Dendritic cell treated with granulocyte-macrophage colony-stimulating factor and Interleukin-4, amounts not matched to agents 40 ng/mL and 50 ng/mL, for 4 days (primary cell): ENCODE results near the gene KIF18A.

Experiments used
- H3K27ac Mint-ChIP-seq: one replicate; pipeline ENCODE4 v1.8.0; 2022; ENCODE audit warnings: mild to moderate bottlenecking, mixed read lengths
- H3K27me3 Mint-ChIP-seq: one replicate; pipeline ENCODE4 v1.8.0; 2022; ENCODE audit warnings: mild to moderate bottlenecking, mixed read lengths
- H3K36me3 Mint-ChIP-seq: one replicate; pipeline ENCODE4 v1.8.0; 2022; ENCODE audit warnings: low read depth, mixed read lengths
- H3K4me1 Mint-ChIP-seq: one replicate; pipeline ENCODE4 v1.8.0; 2022; ENCODE audit warnings: low read depth, mixed read lengths
- H3K4me3 Mint-ChIP-seq: one replicate; pipeline ENCODE4 v1.8.0; 2022; ENCODE audit warnings: mild to moderate bottlenecking, moderate library complexity, mixed read lengths
- H3K9me3 Mint-ChIP-seq: one replicate; pipeline ENCODE4 v1.8.0; 2022; ENCODE audit warnings: mixed read lengths
- intact Hi-C: fragments of 100-400 bp; cut with micrococcal nuclease; formaldehyde crosslinking; loops from one replicate; pipeline ENCODE4 v1.15.0; 2022

Gene KIF18A

GRCh38 chr11:28049338-28050216, 58.4 kb downstream of the KIF18A start:
- Mint-ChIP-seq H3K9me3 (no peaks in the 10 kb centered on the region), H3K4me3 (no peak overlapping the region)
- intact Hi-C loops, result no loop called here

GRCh38 chr11:28048812-28049211, 59.1 kb downstream of the KIF18A start:
- Mint-ChIP-seq H3K27me3 (no peaks in the 10 kb centered on the region), H3K9me3 (no peaks in the 10 kb centered on the region), H3K4me1 (no peaks in the 10 kb centered on the region), H3K36me3 (no peaks in the 10 kb centered on the region), H3K27ac (no peak overlapping the region), H3K4me3 (no peak overlapping the region)
- intact Hi-C loops, result no loop called here

More at GRCh38 chr11:28049338-28050216, 58.4 kb downstream of the KIF18A start:
- Mint-ChIP-seq H3K27ac (no peak overlapping the region), H3K4me1 (no peaks in the 10 kb centered on the region), H3K36me3 (no peaks in the 10 kb centered on the region), H3K27me3 (no peaks in the 10 kb centered on the region)

- Mint-ChIP-seq H3K4me1 (no peaks in the 10 kb centered on the region), H3K9me3 (no peaks in the 10 kb centered on the region), H3K36me3 (no peaks in the 10 kb centered on the region), H3K27me3 (no peaks in the 10 kb centered on the region), H3K27ac (no peak overlapping the region), H3K4me3 (no peak overlapping the region)
- intact Hi-C loops, result no loop called here
Observed at GRCh38 chr11:28043930-28044709, 63.8 kb downstream of the KIF18A start.

GRCh38 chr11:28040384-28040783, 67.6 kb downstream of the KIF18A start:
- Mint-ChIP-seq H3K9me3 (no peaks in the 10 kb centered on the region), H3K4me3 (no peak overlapping the region), H3K27me3 (no peaks in the 10 kb centered on the region), H3K27ac (no peak overlapping the region), H3K36me3 (peaks cover 5% of the 10 kb centered on the region), H3K4me1 (no peaks in the 10 kb centered on the region)
- intact Hi-C loops, result no loop called here

- intact Hi-C loops, result no loop called here
- peaks cover 6% of the 10 kb centered on the region for H3K36me3 Mint-ChIP-seq
Observed at GRCh38 chr11:28038775-28039174, 69.2 kb downstream of the KIF18A start.

GRCh38 chr11:28026634-28027290, 81.2 kb downstream of the KIF18A start:
- no peak overlapping the region for H3K4me3 Mint-ChIP-seq
- H3K4me1 Mint-ChIP-seq, result no peaks in the 10 kb centered on the region
- no peaks in the 10 kb centered on the region for H3K27me3 Mint-ChIP-seq
- H3K36me3 Mint-ChIP-seq, result peaks cover 18% of the 10 kb centered on the region
- intact Hi-C loops, result no loop called here
- H3K27ac Mint-ChIP-seq, result no peak overlapping the region
- no peaks in the 10 kb centered on the region for H3K9me3 Mint-ChIP-seq

More at GRCh38 chr11:28038775-28039174, 69.2 kb downstream of the KIF18A start:
- Mint-ChIP-seq H3K27ac (no peak overlapping the region), H3K4me1 (no peaks in the 10 kb centered on the region), H3K27me3 (no peaks in the 10 kb centered on the region), H3K4me3 (no peak overlapping the region), H3K9me3 (no peaks in the 10 kb centered on the region)

- intact Hi-C loops, result no loop called here
- no peaks in the 10 kb centered on the region for H3K36me3 Mint-ChIP-seq
- H3K4me1 Mint-ChIP-seq, result no peaks in the 10 kb centered on the region
- H3K4me3 Mint-ChIP-seq, result no peak overlapping the region
- H3K27me3 Mint-ChIP-seq, result no peaks in the 10 kb centered on the region
- H3K27ac Mint-ChIP-seq, result no peak overlapping the region
- H3K9me3 Mint-ChIP-seq, result no peaks in the 10 kb centered on the region
Observed at GRCh38 chr11:28017816-28018215, 90.1 kb downstream of the KIF18A start.

GRCh38 chr11:28011813-28012212, 96.1 kb downstream of the KIF18A start:
- intact Hi-C loops, result no loop called here
- H3K4me1 Mint-ChIP-seq, result no peaks in the 10 kb centered on the region
- no peaks in the 10 kb centered on the region for H3K36me3 Mint-ChIP-seq
- H3K27ac Mint-ChIP-seq, result no peak overlapping the region
- H3K27me3 Mint-ChIP-seq, result no peaks in the 10 kb centered on the region
- no peaks in the 10 kb centered on the region for H3K9me3 Mint-ChIP-seq
- H3K4me3 Mint-ChIP-seq, result no peak overlapping the region

- H3K4me3 Mint-ChIP-seq, result no peak overlapping the region
- no peaks in the 10 kb centered on the region for H3K36me3 Mint-ChIP-seq
- H3K4me1 Mint-ChIP-seq, result no peaks in the 10 kb centered on the region
- no peak overlapping the region for H3K27ac Mint-ChIP-seq
- intact Hi-C loops, result no loop called here
- H3K9me3 Mint-ChIP-seq, result no peaks in the 10 kb centered on the region
- no peaks in the 10 kb centered on the region for H3K27me3 Mint-ChIP-seq
Observed at GRCh38 chr11:28009996-28010395, 98.0 kb downstream of the KIF18A start.

- Mint-ChIP-seq H3K9me3 (no peaks in the 10 kb centered on the region), H3K36me3 (no peaks in the 10 kb centered on the region), H3K27ac (no peak overlapping the region), H3K4me3 (no peak overlapping the region), H3K27me3 (no peaks in the 10 kb centered on the region), H3K4me1 (no peaks in the 10 kb centered on the region)
- intact Hi-C loops, result no loop called here
Observed at GRCh38 chr11:28009388-28009787, 98.6 kb downstream of the KIF18A start.

GRCh38 chr11:28003615-28004014, 104.3 kb downstream of the KIF18A start:
- no peak overlapping the region for H3K4me3 Mint-ChIP-seq
- H3K9me3 Mint-ChIP-seq, result peaks cover 41% of the 10 kb centered on the region
- H3K36me3 Mint-ChIP-seq, result peaks cover 9% of the 10 kb centered on the region
- H3K27me3 Mint-ChIP-seq, result no peaks in the 10 kb centered on the region
- intact Hi-C loops, result no loop called here
- no peaks in the 10 kb centered on the region for H3K4me1 Mint-ChIP-seq
- no peak overlapping the region for H3K27ac Mint-ChIP-seq

GRCh38 chr11:27998552-27998951, 109.4 kb downstream of the KIF18A start:
- Mint-ChIP-seq H3K9me3 (peaks cover 41% of the 10 kb centered on the region), H3K36me3 (peaks cover 9% of the 10 kb centered on the region), H3K27me3 (no peaks in the 10 kb centered on the region), H3K4me1 (no peaks in the 10 kb centered on the region), H3K27ac (no peak overlapping the region), H3K4me3 (no peak overlapping the region)
- intact Hi-C loops, result no loop called here

- Mint-ChIP-seq H3K4me1 (no peaks in the 10 kb centered on the region), H3K9me3 (peaks cover 31% of the 10 kb centered on the region), H3K36me3 (peaks cover 9% of the 10 kb centered on the region), H3K27ac (no peak overlapping the region), H3K27me3 (no peaks in the 10 kb centered on the region), H3K4me3 (no peak overlapping the region)
- intact Hi-C loops, result no loop called here
Observed at GRCh38 chr11:27997344-27997743, 110.6 kb downstream of the KIF18A start.

- peaks cover 18% of the 10 kb centered on the region for H3K9me3 Mint-ChIP-seq
- peaks cover 2% of the 10 kb centered on the region for H3K36me3 Mint-ChIP-seq
- intact Hi-C loops, result no loop called here
- H3K27ac Mint-ChIP-seq, result no peak overlapping the region
- no peak overlapping the region for H3K4me3 Mint-ChIP-seq
- no peaks in the 10 kb centered on the region for H3K27me3 Mint-ChIP-seq
- no peaks in the 10 kb centered on the region for H3K4me1 Mint-ChIP-seq
Observed at GRCh38 chr11:27996066-27996465, 111.9 kb downstream of the KIF18A start.
